Progenitor cell of endocrine pancreas (in vitro differentiated cells): ENCODE measurements around the gene TMEM229B. TPM values are rescaled to one million over a fixed set of nuclear protein-coding genes. Genes with fewer than 3 reads are reported as not detected.

Experiments used
- DNase-seq: peaks from one replicate; pipeline ENCODE4 v3.0.0; 2021; ENCODE audit warnings: low spot score; ENCODE audit not compliant: unreplicated experiment
- H3K27ac Mint-ChIP-seq: 2 replicates; pipeline ENCODE4 v1.8.0; 2021; ENCODE audit warnings: mild to moderate bottlenecking, moderate library complexity, mixed read lengths
- H3K27me3 Mint-ChIP-seq: 2 replicates; pipeline ENCODE4 v1.8.0; 2021; ENCODE audit warnings: mixed read lengths
- H3K36me3 Mint-ChIP-seq: 2 replicates; pipeline ENCODE4 v1.8.0; 2022; ENCODE audit warnings: mixed read lengths; ENCODE audit not compliant: insufficient read depth
- H3K4me1 Mint-ChIP-seq: 2 replicates; pipeline ENCODE4 v1.8.0; 2021; ENCODE audit warnings: low read depth, mixed read lengths
- H3K4me3 Mint-ChIP-seq: 2 replicates; pipeline ENCODE4 v1.8.0; 2021; ENCODE audit warnings: low read depth, mild to moderate bottlenecking, moderate library complexity, mixed read lengths
- H3K9me3 Mint-ChIP-seq: 2 replicates; pipeline ENCODE4 v1.8.0; 2021; ENCODE audit warnings: low read depth, mixed read lengths
- total RNA-seq: library from RNA; stranded (reverse); gene quantifications from 2 replicates; pipeline ENCODE4 v1.2.1, GENCODE V29; 2021
- TF ChIP-seq, protein P1 (sequence below): fragments of 200-600 bp; sonication (generic); IDR thresholded peaks from one replicate; pipeline ENCODE4 v1.5.0; 2021; ENCODE audit warnings: antibody characterized with exemption, mild to moderate bottlenecking; ENCODE audit not compliant: unreplicated experiment

TMEM229B gene
- total RNA-seq, 1 donor from 2014 or later = 1.7 TPM

DNA sequence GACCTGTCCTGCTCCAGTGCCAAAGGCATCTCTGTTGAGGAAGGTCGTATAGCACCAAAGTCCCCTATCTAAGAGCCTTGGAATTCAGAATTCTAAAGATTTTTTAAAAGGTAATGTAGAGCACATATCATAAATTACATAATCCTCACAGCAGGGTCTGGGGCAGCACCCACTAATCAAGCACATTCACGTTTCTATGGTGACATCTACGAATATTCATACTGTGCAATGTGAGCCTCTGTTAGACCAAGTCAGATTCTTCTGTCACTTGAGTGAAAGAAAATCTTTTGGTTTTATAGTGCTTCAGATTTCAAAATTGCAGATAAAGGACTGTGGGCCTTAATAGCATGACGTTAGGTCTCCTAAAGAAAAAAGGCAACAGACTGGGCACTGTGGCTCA, 13.1 kb upstream of the TMEM229B start:
- no peaks in the 10 kb centered on the region for H3K9me3 Mint-ChIP-seq
- TF ChIP-seq, protein P1, sequence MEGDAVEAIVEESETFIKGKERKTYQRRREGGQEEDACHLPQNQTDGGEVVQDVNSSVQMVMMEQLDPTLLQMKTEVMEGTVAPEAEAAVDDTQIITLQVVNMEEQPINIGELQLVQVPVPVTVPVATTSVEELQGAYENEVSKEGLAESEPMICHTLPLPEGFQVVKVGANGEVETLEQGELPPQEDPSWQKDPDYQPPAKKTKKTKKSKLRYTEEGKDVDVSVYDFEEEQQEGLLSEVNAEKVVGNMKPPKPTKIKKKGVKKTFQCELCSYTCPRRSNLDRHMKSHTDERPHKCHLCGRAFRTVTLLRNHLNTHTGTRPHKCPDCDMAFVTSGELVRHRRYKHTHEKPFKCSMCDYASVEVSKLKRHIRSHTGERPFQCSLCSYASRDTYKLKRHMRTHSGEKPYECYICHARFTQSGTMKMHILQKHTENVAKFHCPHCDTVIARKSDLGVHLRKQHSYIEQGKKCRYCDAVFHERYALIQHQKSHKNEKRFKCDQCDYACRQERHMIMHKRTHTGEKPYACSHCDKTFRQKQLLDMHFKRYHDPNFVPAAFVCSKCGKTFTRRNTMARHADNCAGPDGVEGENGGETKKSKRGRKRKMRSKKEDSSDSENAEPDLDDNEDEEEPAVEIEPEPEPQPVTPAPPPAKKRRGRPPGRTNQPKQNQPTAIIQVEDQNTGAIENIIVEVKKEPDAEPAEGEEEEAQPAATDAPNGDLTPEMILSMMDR = no peak
- no peaks in the 10 kb centered on the region for H3K27me3 Mint-ChIP-seq
- H3K27ac Mint-ChIP-seq = no peak overlapping the region
- H3K4me1 Mint-ChIP-seq = no peaks in the 10 kb centered on the region
- no peak for DNase-seq
- H3K4me3 Mint-ChIP-seq = no peak overlapping the region
- no peaks in the 10 kb centered on the region for H3K36me3 Mint-ChIP-seq

DNA sequence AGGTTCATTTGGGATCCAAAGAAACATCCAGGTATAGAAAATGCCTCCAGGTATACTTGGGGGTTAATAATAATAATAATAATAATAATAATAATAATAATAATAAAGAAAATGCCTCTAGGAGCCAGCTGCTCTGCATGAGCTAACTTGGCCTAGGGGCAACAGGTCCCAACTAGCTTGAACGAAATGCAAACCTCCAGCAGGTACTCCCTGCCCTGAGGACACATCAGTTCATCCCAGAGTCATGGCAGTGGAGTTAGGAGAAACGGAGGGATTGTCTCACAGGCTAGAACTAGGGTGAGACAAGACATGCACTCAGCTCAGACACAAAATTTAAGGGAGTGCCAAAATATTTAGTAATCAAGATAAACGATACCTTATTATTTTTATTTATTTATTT, 12.5 kb upstream of the TMEM229B start:
- H3K27ac Mint-ChIP-seq = no peak overlapping the region
- TF ChIP-seq, protein P1 = no peak
- no peak for DNase-seq
- H3K36me3 Mint-ChIP-seq = no peaks in the 10 kb centered on the region
- H3K9me3 Mint-ChIP-seq = no peaks in the 10 kb centered on the region
- no peaks in the 10 kb centered on the region for H3K27me3 Mint-ChIP-seq
- no peaks in the 10 kb centered on the region for H3K4me1 Mint-ChIP-seq
- no peak overlapping the region for H3K4me3 Mint-ChIP-seq

DNA sequence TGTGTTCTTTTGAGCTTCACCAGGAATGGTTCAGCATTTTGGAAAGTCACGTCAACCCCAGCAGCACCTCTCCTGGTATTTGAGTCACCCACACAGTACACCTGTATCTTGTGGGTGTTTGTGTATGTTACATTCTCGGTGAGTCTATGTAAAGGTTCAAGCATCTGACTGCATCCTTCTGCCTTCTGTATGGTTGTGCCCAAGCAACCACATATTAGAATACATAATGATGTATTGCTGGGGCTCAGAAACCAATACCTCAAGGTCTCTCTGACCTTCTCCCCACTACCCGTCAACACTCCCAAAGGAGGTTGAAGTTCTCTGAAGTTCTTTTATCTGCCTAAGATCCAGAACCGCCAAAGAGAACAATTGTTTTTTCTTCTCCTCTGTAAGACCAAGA, 9.2 kb upstream of the TMEM229B start:
- peaks cover 7% of the 10 kb centered on the region for H3K9me3 Mint-ChIP-seq
- no peaks in the 10 kb centered on the region for H3K27me3 Mint-ChIP-seq
- peaks cover 3% of the 10 kb centered on the region for H3K36me3 Mint-ChIP-seq
- no peak for DNase-seq
- TF ChIP-seq, protein P1 = no peak
- H3K4me3 Mint-ChIP-seq = no peak overlapping the region
- no peak overlapping the region for H3K27ac Mint-ChIP-seq
- H3K4me1 Mint-ChIP-seq = no peaks in the 10 kb centered on the region

DNA sequence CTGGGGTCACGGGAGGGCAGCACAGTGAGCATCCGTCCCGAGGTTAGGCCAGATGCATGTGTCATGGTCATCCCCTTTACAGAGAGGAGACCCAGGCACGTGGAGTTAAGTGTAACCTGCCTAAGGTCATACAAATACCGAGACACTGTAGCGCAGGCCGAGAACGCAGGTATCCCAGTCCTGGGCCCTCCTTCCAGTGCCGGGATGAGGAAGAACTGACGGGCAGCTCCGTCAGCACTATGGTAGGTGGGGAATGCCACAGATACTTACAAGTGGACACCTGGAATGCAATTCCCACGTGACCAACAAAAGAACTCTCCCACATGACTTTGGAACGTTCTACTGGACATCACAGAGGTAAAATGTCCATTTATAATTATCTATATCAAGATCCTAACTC, 8.7 kb upstream of the TMEM229B start:
- H3K27me3 Mint-ChIP-seq = no peaks in the 10 kb centered on the region
- peaks cover 3% of the 10 kb centered on the region for H3K36me3 Mint-ChIP-seq
- no peak overlapping the region for H3K4me3 Mint-ChIP-seq
- H3K27ac Mint-ChIP-seq = no peak overlapping the region
- no peak for DNase-seq
- H3K4me1 Mint-ChIP-seq = no peaks in the 10 kb centered on the region
- TF ChIP-seq, protein P1 = no peak
- H3K9me3 Mint-ChIP-seq = peaks cover 9% of the 10 kb centered on the region

DNA sequence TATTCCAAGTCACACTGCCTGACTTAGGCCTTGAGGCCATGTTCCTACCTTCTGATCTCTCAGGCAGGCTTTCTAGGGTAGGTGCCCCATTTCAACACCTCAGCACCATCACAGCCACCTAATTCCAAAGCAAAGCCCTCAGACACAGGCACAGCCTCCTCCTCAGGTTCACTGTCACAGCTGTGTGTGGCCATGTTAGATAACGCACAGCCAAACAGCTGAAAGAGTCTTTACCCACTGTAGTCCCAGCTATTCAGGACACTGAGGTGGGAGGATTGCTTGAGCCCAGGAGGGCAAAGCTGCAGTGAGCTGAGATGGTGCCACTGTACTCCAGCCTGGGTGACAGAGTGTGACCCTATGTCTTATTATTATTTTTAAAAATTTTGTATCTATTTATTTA, 7.3 kb upstream of the TMEM229B start:
- H3K4me3 Mint-ChIP-seq = no peak overlapping the region

More for the DNA sequence above, 7.3 kb upstream of the TMEM229B start:
- H3K27me3 Mint-ChIP-seq = no peaks in the 10 kb centered on the region
- no peak for DNase-seq
- no peak overlapping the region for H3K27ac Mint-ChIP-seq
- peaks cover 3% of the 10 kb centered on the region for H3K36me3 Mint-ChIP-seq
- H3K9me3 Mint-ChIP-seq = peaks cover 9% of the 10 kb centered on the region
- TF ChIP-seq, protein P1 = no peak
- H3K4me1 Mint-ChIP-seq = peaks cover 4% of the 10 kb centered on the region
